Skeletal muscle tissue (tissue), 4 donors: ENCODE measurements around the gene GRB10. TPM values are rescaled to one million over a fixed set of nuclear protein-coding genes. Genes with fewer than 3 reads are reported as not detected.

Experiments
- H3K27ac ChIP-seq: one replicate; pipeline ENCODE4 v1.7.0; 2013; ENCODE audit warnings: mild to moderate bottlenecking, low read depth, low read length, inconsistent platforms
- H3K27me3 ChIP-seq, 3 donors: one replicate each; pipeline ENCODE4 v1.7.0; 2013; ENCODE audit warnings: low read length in 3 of 3; ENCODE audit not compliant: control insufficient read depth in 3 of 3, insufficient read depth in 3 of 3
- H3K36me3 ChIP-seq, 3 donors: one replicate each; pipeline ENCODE4 v1.7.0; 2013; ENCODE audit warnings: low read length in 3 of 3; ENCODE audit not compliant: control insufficient read depth in 3 of 3, insufficient read depth in 3 of 3
- H3K4me1 ChIP-seq, 3 donors: one replicate each; pipeline ENCODE4 v1.7.0; 2013; ENCODE audit warnings: low read length in 3 of 3, mild to moderate bottlenecking in 3 of 3; ENCODE audit not compliant: control insufficient read depth in 3 of 3, insufficient read depth in 3 of 3
- H3K4me3 ChIP-seq, 3 donors: one replicate each; pipeline ENCODE4 v1.7.0; 2013; ENCODE audit warnings: low read length in 3 of 3
- H3K9ac ChIP-seq, 3 donors: one replicate each; pipeline ENCODE4 v1.7.0; 2013; ENCODE audit warnings: low read length in 3 of 3, mild to moderate bottlenecking in 3 of 3, moderate library complexity in 2 of 3, low read depth in 1 of 3
- H3K9me3 ChIP-seq, 3 donors: one replicate each; pipeline ENCODE4 v1.7.0; 2013; ENCODE audit warnings: low read length in 3 of 3; ENCODE audit not compliant: control insufficient read depth in 3 of 3
- total RNA-seq: library from RNA; depleted of rRNA; stranded (reverse); fragments of >200 nt; gene quantifications from one replicate; pipeline ENCODE4 v1.2.3, GENCODE V29; 2014
- donor health status: Osteomylitis.

Gene GRB10
- total RNA-seq, 1 donor from 2014 or later = 17.7 TPM

DNA sequence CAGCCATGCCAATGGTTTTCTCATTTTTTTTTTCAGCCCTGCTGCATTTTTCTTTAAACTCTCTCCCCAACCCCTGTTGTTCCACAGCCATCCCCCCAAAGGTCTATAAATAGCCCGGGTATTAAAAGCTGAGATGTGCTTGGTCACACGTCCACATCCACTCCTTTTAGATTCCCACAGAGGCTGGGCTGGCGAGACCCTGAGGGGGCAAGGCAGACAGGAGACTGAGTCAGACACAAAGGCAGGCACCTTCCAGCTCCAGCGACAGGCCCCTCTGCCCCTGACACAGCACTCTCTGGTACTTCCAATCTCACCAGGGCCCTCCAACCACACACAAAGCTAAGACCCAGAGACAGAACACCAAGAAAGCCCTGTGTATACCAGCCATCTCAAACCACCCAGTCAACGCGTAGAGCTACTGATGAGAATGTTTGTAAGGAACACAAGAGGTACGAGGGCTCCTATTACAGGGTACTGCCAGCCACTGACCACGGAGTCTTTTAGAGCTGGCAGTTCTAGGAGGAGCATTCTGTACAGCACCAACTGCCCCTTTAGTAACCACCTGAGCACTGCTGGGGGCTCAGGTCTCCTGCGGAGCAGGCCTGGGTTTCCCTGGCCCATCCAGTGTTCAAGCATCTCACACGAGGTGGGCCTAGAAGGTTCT lies 153.3 kb downstream of the GRB10 start:
- no peaks in the 10 kb centered on the region for H3K9me3 ChIP-seq
- no peaks in the 10 kb centered on the region for H3K27me3 ChIP-seq
- H3K36me3 ChIP-seq = peaks cover 8 to 12% (median 10%) of the 10 kb centered on the region in 3 donors
- peaks cover 44 to 67% (median 49%) of the 10 kb centered on the region in 3 donors for H3K4me1 ChIP-seq
- peak overlapping the region in 2 of 3 donors; percentile 45 to 48 for H3K4me3 ChIP-seq
- H3K9ac ChIP-seq = peak overlapping the region; percentile 45 to 62 (median 57)
- H3K27ac ChIP-seq = peak overlapping the region; percentile 82

DNA sequence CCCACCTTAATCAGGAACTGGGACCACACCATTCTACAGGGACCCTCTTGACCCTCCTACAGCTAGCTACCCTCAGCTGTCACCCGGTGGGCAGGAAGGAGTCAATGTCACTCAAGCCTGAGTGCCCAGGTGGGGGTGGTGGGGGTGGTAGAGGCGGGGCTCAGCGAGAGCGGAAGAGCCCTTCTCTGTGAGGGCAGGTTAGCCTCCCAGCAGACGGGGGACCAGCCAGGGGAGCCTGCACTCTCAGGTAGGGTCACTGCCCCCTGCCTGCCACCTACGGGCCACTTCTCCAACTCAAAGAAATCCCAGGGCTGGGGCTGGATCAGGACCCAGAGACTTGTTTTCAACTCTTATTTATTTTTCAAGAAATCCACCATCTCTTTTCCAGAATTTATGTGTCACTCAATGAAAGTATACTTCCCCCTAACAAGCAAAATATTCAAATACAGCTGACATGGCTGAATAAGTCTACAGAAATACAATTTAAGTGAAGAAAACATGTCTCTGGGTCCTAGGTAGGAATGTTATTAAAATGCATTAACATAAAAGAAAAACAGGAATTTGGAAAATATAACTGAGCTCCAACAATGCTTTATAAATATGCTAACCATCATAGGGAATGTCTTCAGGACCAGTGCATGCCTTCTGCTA lies 154.1 kb downstream of the GRB10 start:
- Histone ChIP-seq H3K27me3 (no peaks in the 10 kb centered on the region), H3K4me3 (peak overlapping the region in 2 of 3 donors; percentile 48 to 56), H3K4me1 (peaks cover 44 to 67% (median 49%) of the 10 kb centered on the region in 3 donors), H3K9ac (peak overlapping the region; percentile 48 to 78 (median 57)), H3K9me3 (no peaks in the 10 kb centered on the region), H3K27ac (peak overlapping the region; percentile 82), H3K36me3 (peaks cover 8 to 12% (median 10%) of the 10 kb centered on the region in 3 donors)

DNA sequence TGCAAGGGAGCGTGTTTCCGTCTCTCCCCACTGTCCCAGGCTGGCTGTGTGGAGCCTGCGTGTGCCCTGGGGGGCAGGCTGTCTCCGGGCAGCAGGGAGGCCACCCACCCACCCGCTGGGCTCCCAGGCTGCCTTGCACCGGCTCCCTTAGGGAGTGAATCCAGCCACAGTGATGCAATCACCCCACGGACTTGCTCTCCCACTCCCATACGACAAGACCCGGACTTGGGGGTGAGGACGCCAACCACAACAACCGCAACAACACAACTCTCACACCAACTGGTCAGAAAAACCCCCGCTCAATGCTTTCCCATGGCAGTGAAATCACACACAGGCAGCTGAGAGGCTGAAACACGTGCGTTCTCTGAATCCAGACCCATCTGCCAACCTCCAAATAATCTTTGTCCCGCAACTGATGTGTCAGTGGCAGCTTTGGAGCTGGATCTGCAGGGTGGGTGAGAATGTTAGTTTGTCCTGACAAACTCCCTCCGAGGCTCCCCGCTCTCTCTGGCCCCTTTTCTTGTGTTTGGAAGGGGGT lies 154.8 kb downstream of the GRB10 start:
- H3K27me3 ChIP-seq = no peaks in the 10 kb centered on the region
- peaks cover 8 to 12% (median 10%) of the 10 kb centered on the region in 3 donors for H3K36me3 ChIP-seq
- H3K4me3 ChIP-seq = peak overlapping the region in 2 of 3 donors; percentile 48 to 56
- H3K9me3 ChIP-seq = no peaks in the 10 kb centered on the region
- H3K9ac ChIP-seq = peak overlapping the region; percentile 48 to 78 (median 55)
- peaks cover 44 to 63% (median 48%) of the 10 kb centered on the region in 3 donors for H3K4me1 ChIP-seq
- peak overlapping the region; percentile 82 for H3K27ac ChIP-seq

DNA sequence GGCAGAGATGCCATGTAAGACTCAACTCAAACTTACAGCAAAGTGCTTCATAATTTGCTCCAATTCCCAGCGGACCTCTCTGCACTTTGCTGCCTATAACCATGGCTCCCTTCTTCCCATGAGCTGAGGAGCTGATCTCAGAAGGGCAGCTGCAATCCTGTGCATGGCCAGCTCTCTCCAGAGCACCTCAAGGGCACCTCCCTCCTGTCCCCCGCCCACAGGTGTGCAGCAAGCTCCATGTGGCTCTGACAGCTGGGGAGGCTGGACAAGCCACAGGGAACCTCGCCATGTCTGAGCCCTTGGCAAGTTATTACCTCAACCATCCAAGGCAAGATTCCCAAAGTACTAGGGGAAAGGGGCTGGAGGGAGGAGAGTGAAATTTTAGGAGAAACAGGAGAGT lies 156.4 kb downstream of the GRB10 start:
- Histone ChIP-seq H3K27me3 (no peaks in the 10 kb centered on the region), H3K27ac (no peak overlapping the region), H3K4me3 (no peak overlapping the region), H3K36me3 (peaks cover 8 to 12% (median 10%) of the 10 kb centered on the region in 3 donors), H3K9me3 (no peaks in the 10 kb centered on the region), H3K4me1 (peaks cover 30 to 50% (median 31%) of the 10 kb centered on the region in 3 donors), H3K9ac (no peak overlapping the region)

DNA sequence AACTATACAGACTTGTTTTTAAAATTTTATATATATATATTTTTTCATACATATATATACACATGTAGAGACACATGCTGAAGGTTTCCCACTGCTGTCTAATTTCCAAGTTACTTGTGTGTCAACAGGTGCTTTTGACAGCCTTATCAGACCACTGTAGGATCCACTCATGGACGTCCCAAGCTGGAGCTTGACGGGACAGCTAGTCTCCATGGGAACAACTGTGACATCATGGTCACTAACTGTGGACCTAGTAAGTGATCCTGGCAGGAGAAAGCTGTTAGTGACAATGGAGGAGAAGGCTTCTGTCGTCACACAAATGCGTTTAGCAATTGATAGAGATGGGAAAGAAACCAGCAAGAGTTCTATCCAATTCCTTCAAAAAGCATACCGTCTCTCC lies 157.3 kb downstream of the GRB10 start:
- peaks cover 10 to 12% (median 10%) of the 10 kb centered on the region in 3 donors for H3K36me3 ChIP-seq
- no peaks in the 10 kb centered on the region for H3K9me3 ChIP-seq
- no peak overlapping the region for H3K4me3 ChIP-seq
- peaks cover 22 to 46% (median 24%) of the 10 kb centered on the region in 3 donors for H3K4me1 ChIP-seq
- no peak overlapping the region for H3K9ac ChIP-seq
- H3K27ac ChIP-seq = no peak overlapping the region
- H3K27me3 ChIP-seq = no peaks in the 10 kb centered on the region

DNA sequence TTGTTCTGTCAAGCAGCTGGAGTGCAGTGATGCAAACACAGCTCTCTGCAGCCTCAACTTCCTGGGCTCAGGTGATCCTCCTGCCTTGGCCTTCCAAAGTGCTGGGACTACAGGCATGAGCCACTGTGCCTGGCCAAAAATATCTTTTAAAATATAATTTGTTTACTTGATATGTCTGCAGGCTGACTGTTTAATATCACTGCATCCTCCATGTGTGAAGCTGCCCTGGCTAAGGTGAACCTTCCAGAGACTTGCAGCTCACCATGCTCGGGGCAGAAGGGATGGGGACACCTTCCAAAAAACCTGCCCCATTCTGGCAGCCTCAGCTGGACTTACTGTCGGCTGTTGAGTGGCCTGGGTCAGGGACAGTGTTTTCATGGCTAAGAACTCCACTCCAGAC lies 159.9 kb downstream of the GRB10 start:
- Histone ChIP-seq H3K9ac (no peak overlapping the region), H3K27me3 (no peaks in the 10 kb centered on the region), H3K36me3 (peaks cover 11 to 14% (median 13%) of the 10 kb centered on the region in 3 donors), H3K4me3 (no peak overlapping the region), H3K4me1 (peaks cover 0 to 23% (median 7%) of the 10 kb centered on the region in 3 donors), H3K27ac (no peak overlapping the region), H3K9me3 (no peaks in the 10 kb centered on the region)

DNA sequence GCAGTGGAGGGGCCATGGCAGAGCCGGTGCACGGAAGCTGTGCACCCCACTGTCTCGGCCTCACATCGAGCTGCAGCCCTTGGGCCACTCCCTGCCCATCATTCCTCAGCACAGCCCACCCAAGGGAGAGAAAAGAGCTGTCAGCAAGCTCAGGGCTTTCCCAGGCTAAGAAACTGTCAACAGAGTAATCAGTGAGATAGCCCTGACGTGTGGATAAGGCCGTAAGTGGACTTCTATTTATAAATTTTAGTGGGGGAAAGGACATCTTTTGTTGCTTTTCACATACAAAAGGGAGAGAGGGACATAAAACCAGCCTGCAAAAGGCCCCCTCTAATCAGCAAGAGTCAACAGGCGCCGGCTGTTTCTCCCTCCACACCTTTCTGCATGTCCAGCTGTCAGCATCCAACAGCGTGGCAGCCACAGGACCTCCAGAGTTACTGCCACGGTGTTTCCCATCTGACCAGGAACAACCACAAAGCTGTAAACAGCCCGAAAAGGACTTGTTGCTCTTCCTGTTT lies 160.7 kb downstream of the GRB10 start:
- Histone ChIP-seq H3K4me3 (no peak overlapping the region), H3K36me3 (peaks cover 13 to 18% (median 15%) of the 10 kb centered on the region in 3 donors), H3K27me3 (no peaks in the 10 kb centered on the region), H3K4me1 (peaks cover 0 to 16% (median 2%) of the 10 kb centered on the region in 3 donors), H3K9ac (no peak overlapping the region), H3K9me3 (no peaks in the 10 kb centered on the region), H3K27ac (no peak overlapping the region)

DNA sequence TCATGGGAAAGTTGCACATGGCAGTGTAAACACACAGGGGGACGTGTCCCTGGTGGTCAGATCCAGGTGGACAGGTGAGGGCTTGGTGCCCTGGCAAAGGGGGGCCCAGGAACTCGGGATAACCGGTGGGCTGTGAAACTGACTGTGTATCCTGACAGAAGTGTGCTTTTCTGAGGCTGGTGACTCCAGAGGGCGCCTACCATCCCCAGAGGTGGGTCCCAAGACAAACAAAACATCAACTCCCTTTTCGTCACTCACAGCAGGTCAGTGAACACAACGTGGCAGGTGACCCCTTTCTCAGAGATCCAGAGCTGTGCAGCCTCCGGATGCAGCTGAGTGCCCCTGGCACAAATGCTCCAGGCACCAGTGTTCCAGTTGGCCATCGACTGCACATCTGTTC lies 161.5 kb downstream of the GRB10 start:
- H3K27ac ChIP-seq = no peak overlapping the region
- H3K9ac ChIP-seq = no peak overlapping the region
- H3K36me3 ChIP-seq = peaks cover 9 to 19% (median 15%) of the 10 kb centered on the region in 3 donors
- no peaks in the 10 kb centered on the region for H3K27me3 ChIP-seq
- H3K4me3 ChIP-seq = no peak overlapping the region
- H3K4me1 ChIP-seq = peaks cover 0 to 7% (median 2%) of the 10 kb centered on the region in 3 donors
- H3K9me3 ChIP-seq = no peaks in the 10 kb centered on the region

DNA sequence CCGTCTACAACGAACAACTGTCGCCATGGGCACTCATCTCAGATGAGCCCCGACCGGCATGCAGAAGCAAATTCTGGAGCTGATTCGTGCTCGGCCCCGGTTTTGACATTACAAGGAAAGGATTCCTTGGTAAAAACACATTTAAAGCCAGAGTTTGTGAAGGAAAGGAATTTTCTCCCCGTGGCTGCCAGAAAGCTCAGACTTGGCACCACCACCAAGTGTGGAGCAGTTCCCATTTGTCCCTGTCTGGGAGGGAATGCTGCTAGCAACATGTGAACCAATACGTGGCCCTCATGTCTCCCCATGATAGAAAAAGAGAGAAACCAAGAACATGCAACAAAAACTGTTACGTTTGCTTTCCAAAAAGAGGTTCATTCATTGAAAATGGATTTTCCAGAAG lies 162.3 kb downstream of the GRB10 start:
- H3K27me3 ChIP-seq = no peaks in the 10 kb centered on the region
- no peak overlapping the region for H3K9ac ChIP-seq
- H3K36me3 ChIP-seq = peaks cover 5 to 20% (median 13%) of the 10 kb centered on the region in 3 donors
- H3K4me1 ChIP-seq = peaks cover 0 to 6% (median 2%) of the 10 kb centered on the region in 3 donors
- H3K27ac ChIP-seq = no peak overlapping the region
- no peak overlapping the region for H3K4me3 ChIP-seq
- no peaks in the 10 kb centered on the region for H3K9me3 ChIP-seq
